ENCODE data around the gene EIF4G3.
"Not testable (repeated sequence)": the region's sequence is repeated elsewhere in the genome, so short reads cannot be mapped to it uniquely, and the experiment has no call there.

Gene EIF4G3, protein sequence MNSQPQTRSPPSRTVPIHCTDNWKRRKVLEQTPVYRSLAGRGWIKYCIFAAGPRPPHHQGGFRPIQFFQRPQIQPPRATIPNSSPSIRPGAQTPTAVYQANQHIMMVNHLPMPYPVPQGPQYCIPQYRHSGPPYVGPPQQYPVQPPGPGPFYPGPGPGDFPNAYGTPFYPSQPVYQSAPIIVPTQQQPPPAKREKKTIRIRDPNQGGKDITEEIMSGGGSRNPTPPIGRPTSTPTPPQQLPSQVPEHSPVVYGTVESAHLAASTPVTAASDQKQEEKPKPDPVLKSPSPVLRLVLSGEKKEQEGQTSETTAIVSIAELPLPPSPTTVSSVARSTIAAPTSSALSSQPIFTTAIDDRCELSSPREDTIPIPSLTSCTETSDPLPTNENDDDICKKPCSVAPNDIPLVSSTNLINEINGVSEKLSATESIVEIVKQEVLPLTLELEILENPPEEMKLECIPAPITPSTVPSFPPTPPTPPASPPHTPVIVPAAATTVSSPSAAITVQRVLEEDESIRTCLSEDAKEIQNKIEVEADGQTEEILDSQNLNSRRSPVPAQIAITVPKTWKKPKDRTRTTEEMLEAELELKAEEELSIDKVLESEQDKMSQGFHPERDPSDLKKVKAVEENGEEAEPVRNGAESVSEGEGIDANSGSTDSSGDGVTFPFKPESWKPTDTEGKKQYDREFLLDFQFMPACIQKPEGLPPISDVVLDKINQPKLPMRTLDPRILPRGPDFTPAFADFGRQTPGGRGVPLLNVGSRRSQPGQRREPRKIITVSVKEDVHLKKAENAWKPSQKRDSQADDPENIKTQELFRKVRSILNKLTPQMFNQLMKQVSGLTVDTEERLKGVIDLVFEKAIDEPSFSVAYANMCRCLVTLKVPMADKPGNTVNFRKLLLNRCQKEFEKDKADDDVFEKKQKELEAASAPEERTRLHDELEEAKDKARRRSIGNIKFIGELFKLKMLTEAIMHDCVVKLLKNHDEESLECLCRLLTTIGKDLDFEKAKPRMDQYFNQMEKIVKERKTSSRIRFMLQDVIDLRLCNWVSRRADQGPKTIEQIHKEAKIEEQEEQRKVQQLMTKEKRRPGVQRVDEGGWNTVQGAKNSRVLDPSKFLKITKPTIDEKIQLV (N-terminal part only)

DNA sequence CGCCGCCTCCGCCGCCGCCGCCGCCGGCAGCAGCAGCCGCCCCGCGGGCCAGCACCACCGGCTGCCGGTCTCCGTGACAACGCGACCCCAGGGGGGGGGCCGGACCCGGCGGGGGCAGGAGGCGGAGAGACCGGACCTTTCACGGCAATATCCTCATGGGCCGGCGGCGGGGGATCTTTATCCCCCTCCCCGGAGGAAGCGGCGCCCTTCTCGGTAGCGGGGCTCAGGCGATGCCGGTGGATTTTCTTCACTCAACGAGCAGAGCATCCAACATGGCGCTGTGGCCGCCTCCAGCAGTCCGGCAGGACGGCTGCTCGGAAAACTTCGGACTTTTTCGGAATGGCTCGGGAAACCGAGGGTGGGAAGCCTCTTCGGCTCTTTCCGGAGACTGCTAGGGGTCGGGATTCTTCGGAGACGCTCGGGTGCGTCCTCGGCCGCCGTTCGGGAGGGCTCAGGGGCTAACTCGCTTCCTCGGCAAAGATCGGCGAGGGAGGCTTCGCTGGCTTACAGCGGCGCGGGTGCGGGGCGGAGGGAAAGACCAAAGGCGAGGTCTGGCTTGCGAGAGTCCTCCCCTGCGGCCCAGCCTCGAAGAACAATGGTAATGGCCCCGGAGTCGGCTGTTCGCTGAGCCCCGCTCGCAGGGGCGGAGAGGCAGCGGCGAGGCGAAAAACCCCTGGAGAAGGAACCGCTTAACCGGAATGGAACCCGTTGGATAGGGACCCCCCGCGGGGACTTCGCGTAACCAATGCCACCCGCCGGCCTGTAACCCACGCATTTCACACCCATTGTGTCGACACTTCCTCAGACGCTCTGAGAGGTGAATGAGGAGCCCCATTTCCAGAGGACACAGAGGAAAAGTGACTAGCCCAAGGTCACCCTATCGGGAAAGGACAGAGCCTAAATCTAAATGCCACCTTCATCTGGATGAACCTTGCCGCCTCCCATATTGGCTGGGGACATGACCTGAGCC lies at the start of gene EIF4G3:
TSS of gene EIF4G3 (minus strand) at position 312 of the 970 bp plus-strand sequence. CDS start 174,155 bp downstream, outside the sequence.
- DNase-seq, result peak; percentile 100

DNA sequence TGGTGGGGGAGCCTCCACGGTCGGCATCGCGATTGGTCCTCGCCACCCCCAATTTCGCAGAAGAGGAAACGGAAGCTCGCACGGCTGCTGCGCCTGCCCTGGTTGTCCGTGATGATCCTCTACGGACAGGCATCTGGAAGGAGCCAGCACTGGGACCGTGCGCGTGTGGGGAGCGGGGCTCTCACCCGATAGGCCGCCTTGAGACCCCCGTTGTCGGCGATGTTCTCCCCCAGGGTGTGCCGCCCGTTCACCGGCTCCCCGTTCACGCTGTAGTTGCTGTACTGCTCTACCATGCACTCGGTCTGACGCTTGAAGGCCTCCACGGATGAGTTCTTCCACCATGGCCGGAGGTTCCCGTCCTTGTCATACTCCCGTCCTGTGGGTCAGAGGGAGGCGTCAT lies 48.4 kb upstream of the EIF4G3 start:
- no peak for DNase-seq

DNA sequence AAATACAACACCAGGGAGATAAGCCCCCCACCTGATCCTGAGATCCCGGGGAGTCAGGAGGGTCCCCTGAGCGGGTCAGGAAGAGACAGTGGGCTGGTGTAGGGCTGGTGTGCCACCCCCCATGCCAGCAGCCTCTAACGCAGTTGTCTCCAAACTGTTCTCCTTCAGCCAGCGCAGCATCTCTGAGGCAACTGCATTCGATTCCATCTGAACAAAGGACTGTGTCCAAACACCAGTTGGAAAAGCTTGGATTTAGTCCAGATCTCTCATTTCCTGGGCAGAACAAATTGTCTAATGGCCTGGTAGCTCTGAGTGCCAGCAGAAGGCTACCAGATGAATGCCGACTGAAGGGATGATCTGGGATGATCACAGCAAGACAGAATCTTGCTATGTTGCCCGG lies 44.1 kb upstream of the EIF4G3 start:
- DNase-seq, result no peak

DNA sequence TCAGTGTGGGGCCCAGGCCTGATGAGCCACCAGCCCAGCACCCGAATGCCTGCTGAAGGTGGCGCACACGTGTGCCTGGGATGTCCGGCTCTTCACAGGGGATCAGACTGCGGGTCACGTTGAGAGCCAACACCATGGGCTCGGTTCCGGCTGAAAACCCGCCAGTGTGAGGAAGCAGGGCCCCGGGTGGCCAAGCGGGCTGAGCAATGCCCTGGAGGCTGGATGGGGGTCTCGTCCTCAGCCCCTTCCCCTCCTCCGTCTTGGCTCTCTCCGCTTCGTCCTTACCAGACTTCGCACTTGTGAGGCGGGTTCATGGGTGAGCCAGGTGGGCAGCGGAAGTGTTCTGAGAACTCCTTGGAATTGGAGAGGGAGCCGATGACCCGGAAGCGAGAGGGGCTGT lies 43.0 kb upstream of the EIF4G3 start:
- no peak for DNase-seq

DNA sequence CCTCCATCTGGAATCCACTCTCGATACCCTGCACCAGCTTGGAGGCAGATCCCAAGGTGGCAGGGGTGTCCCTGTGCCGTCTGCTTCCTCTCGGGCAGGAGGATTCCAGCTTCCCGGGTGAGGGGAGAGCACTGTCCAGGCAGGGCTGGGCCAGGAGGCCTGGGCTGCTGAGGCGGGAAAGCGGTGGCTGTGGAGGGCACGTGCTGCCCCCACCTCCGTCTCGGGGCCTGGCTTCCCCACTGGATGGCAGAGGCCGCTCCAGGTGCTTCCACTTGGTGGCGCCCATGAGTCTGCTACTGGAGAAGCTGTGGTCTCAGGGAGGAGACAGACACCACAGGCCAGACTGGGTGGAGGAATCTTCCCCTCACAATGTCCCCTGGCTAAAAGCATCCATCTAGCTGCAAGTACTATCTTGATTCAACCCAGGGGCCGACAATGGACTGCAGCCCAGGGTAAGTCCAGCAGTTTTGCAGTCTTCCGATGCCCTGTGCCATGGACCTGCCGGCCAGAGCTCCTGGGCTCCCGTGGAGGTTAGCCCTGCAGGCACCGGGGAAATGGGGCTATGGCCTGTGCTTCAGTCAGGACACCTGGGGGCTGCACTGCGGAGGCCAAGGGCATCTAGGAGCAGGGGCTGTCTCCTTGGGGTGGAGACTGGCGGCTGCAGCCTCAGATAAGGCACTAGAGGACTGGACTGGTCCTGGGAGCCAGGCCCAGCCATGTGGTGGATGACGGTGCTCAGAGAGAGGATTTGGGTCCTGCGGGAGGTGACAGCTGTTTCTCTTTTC lies 41.3 kb upstream of the EIF4G3 start:
- DNase-seq, result peak; percentile 64

DNA sequence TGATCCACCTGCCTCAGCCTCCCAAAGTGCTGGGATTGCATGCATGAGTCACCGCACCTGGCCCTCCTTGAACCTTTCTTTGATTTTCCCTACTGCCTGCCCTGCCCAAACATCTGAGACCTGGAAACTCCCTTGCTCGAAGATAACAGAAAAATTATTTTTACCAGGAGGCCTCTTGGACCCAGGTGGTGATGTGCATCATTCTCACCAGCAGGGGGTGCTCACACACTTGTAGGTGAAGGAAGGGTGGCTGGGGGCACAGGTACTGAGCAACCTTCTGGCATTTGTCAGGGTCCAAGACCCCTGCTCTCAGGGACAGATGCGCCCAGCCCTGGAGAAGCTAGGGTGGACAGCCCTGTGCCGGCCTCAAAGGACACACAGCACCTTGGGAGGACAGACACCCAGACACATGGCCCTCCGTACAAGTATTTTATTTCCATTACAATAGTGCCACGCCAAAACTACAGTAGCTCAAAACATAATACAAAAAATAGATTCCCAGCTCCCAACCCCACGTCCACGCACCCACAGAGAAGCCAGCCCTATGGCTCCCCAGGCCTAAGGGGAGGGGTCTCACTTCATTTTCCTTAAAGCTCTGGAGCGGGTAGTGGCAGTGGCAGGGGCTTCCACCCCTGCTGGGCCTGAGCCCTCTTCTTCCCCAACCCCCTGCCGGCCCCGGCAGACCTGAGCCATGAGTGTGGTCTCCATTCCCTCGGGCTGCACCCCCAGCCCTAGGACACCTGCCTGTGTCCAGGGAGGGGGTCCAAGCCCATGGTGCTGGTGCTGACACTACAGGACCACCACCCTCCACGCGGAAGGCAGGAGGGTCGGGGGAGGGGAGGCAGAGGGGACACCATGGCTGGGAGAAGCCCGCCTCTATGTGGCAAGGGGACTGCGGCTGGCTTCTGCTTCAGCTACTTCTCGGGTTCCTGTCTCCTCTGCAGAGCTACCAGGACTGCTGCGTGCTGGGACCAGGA lies 40.4 kb upstream of the EIF4G3 start:
- peak; percentile 83 for DNase-seq

DNA sequence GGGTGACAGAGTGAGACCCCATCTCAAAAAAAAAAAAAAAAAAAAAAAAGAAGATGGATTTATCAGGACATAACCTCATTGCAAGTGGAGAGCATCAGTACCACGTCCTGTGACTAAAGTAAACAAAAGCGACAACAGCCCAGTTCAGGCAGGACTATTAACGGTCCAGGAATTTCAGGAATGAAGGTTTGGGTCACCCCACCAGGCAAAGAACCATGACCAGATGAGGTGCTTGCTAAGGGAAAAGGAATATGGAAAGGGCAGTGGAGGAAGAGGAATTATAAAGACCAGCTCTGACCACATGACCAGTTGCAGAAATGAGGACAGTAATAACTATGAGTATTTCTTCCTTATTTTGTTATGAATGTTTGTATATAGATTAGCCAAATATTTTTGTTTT lies 35.4 kb upstream of the EIF4G3 start:
- DNase-seq, result no peak

DNA sequence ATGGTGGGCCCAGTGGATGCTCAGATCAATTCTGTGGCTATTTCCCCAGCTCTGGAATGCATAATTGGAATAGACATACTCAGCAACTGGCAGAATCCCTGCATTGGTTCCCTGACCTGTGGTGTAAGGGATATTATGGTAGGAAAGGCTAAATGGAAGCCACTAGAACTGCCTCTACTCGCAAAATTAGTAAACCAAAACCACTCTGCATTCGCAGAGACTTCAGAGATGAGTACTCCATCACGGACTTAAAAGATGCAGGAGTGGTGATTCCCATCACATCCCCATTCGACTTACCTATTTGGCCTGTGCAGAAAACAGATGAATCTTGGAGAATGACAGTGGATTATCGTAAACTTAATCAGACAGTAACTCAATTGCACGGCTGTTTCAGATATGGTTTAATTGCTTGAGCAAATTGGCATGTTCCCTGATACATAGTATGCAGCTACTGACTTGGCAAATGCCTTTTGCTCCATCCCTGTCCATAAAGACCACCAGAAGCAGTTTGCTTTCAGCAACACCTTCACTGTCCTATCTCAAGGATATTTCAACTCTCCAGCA lies 31.5 kb upstream of the EIF4G3 start:
- DNase-seq, result not testable (repeated sequence)

DNA sequence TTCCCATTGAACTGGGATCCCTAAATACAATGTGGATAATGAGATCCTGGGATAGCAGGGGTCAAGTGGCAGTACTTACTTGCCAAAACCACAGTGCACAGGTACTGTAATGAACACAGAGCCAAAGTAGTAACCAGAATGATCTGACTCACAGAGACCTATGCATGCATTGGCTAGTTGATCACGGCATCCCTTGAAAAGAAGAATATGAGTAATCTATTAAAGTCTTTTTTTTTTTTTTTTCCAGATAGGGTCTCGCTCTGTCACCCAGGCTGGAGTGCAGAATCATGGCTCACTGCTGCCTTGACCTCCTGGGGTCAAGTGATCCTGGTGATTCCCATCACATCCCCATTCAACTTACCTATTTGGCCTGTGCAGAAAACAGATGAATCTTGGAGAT lies 29.4 kb upstream of the EIF4G3 start:
- DNase-seq, result no peak

DNA sequence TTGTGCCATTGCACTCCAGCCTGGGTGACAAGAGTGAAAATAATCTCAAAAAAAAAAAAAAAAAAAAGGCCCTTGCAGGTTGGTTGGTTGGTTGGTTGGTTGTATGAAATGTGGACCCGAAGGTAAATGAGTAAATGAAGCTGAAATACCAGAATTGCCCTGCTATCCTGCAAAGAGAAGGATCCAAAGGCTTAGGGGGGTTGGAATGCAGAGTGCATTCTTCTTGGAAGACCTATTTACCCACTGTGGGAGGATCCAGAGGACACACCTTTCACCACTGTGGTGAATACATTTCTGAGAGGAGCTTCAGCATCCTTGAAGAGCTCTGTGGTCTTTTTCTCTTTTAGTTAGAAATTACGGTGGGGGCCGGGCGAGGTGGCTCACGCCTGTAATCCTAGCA lies 28.7 kb upstream of the EIF4G3 start:
- DNase-seq, result no peak

DNA sequence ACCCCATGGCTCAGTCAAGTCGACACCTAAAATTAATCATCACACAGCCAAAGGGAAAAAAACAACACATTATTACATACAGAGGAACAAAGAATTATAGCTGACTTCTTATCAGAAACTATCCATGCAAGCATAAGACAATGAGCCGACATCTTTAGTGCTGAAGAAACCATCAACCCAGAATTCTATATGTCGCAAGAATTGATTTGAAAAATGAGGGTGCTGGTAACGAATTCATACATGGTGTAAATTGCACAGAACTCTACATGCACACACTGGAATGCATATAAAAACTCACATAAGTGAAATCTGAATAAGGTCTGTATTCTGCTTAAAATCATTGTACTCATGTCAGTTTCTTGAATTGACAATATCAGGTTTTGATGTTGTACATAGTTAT lies 25.0 kb upstream of the EIF4G3 start:
- no peak for DNase-seq

DNA sequence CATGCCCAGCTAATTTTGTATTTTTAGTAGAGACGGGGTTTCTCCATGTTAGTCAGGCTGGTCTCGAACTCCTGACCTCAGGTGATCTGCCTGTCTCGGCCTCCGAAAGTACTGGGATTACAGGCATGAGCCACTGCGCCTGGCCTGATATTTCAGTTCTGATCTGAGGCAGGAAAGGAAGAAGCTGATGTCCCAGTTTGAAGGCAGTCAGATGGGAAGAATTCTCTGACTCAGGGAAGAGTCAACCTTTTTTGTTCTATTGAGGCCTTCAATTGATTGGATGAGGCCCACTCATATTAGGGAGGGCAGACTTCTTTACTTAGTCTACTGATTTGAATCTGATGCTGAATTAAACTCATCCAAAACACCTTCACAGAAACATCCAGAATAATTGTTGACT lies 24.5 kb upstream of the EIF4G3 start:
- DNase-seq, result not testable (repeated sequence)

DNA sequence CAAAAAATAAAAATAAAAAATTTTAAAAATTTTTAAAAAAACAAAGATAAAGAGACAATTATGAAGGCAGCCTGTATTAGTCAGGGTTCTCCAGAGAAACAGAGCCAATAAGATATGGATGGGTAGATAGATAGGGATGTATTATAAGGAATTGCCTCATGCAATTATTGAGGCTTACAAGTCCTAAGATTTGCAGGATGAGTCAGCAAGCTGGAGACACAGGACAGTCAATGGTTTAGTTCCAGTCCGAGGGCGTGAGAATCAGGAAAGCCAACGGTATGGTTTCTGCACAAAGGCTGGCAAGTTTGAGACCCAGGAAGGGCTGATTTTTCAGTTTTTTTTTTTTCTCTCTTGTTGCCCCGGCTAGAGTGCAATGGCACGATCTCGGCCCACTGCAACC lies 24.1 kb upstream of the EIF4G3 start:
- no peak for DNase-seq

DNA sequence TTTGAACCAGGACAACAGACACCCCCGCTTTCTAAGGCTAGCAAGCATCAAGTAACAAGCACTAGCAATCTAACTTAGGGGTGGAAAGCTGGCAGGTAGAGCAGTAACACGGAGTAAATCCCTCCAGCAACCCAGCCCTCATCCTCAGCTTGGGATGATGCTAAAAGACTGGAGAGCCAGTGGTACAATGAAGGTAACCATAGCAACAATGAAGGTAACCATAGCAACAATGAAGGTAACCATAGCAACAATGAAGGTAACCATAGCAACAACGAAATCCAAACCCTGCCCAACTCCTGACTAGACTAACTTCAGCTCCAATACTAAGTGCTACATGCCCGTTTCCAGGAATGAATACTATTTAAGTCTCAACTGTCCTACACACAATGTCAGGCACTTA lies 22.2 kb upstream of the EIF4G3 start:
- DNase-seq, result no peak

DNA sequence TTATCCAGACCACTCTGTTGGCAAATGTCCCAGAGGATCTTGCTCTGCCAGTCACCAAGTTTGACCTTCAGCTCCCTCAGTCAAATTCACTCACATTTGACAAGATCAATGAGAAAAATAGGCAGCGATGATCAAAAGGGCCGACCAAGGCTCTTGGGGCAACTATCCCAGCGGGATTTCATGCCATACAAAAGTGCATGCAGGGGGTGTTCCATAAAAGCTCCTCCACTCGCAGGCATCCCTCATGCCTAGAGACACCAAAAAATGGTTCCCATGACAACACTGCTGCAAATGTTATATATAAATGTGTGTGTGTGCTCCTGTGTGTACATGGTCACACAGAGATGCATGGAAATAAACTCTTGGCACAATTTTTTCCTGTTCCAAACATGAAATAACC lies 16.2 kb upstream of the EIF4G3 start:
- DNase-seq, result no peak

DNA sequence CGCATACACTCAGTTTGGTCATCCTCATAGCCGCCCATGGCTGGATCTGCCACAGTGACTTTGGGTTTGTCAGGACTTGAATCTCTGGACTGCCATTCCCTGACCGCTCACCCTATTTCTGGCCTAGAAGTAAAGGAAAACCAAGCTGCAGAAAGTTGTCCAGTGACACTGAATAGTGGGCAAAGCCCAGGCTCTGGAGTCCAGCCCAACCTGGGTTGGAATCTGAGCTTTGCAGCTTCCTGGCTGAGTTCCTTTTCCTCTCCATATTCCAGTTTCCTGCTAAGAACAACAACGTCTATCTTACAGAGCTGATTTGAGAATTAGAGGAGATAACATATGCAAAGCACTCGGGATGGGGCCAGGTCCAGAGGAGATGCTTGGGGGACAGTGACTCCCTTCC lies 15.6 kb upstream of the EIF4G3 start:
- no peak for DNase-seq

DNA sequence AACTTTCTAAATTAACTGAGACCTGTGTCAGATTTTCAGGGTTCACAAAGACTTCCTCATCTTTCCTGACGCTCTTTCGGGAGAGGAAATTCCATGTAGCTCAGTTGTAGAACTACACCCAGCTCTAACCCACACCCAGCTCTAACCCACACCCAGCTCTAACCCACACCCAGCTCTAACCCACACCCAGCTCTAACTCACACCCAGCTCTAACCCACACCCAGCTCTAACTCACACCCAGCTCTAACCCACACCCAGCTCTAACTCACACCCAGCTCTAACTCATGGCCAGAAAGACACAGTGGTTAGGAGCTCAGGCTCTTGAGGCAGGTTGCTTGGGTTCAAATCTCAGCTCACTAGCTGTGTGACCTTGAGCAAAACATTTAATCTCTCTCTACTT lies 14.1 kb upstream of the EIF4G3 start:
- DNase-seq, result not testable (repeated sequence)

DNA sequence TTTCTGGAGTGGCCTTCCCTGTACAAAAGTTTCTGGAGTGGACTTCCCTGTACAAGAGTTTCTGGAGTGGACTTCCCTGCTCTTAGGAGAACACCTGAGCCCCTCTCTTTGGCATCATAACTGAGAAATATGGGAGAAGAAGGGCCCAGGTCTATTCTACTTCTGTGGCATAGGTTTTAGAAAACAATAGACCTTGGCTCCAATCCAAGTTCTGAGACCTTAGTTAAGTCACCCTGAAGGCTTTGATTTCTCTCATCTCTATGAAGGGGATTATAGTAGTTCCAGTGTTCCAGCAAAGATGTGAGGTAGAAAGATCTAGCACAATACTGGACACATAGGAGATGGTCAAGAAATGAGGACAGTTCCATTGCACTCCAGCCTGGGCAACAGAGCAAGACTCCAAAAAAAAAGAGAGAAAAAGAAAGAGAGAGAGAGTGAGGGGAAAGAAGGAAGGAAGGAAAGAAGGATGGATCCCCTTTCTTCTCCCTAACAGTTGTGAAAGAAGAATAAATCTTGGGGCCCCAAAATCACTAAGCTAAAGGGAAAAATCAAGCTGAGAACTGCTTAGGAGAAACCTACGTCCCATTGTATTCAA lies 13.3 kb upstream of the EIF4G3 start:
- no peak for DNase-seq

DNA sequence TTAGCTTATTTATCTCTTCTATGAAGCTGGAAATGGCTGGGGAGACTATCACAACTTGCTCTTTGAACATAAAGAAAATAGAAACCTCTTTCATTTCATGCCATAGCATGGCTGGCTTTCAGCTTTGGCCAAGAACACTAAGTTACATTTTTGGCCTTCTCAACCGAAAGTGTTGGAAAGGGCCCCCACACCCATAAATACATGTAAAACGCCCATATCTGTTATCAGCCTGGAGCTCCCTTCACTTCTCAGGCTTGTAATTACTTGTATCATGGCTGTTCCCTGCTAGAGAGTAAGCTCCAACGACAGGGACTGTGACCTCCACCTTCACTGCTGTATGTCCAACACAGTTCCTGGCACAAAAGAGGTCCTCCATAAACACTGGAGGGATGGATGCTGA lies 12.7 kb upstream of the EIF4G3 start:
- no peak for DNase-seq

Data from stimulated activated CD4-positive, alpha-beta T cell treated with anti-CD3 and anti-CD28 coated beads, Interleukin-15, amount 100 ng/mL, for 24 hours (primary cell).